K562 (cell line): ENCODE data around the gene ADAM22. TPM values are rescaled to one million over a fixed set of nuclear protein-coding genes. Genes with fewer than 3 reads are reported as not detected.

Experiments used
- ATAC-seq: fragments of 200-7000 bp; cut with Tn5 transposase; 3 replicates; pipeline ENCODE4 v1.9.1; 2020; ENCODE audit warnings: moderate library complexity
- BruUV-seq: library from RNA; stranded (reverse); fragments of 400-500 nt; replicated peaks from 2 replicates; lab custom pipeline; 2021; lab: Mats Ljungman, UMichigan
- CTCF ChIA-PET: fragments of 300-600 bp; formaldehyde crosslinking; extraction: SDS; loops from one replicate; lab custom pipeline; 2021; ENCODE audit warnings: low intra/inter-chr PET ratio; lab: Yijun Ruan, JAX
- POLR2A ChIA-PET: fragments of 300-600, 350-650 bp; sonication (Branson Sonifier 250); formaldehyde crosslinking; extraction: SDS; loops from one replicate; lab custom pipeline; 2021; ENCODE audit warnings: antibody characterized with exemption, inconsistent platforms; lab: Yijun Ruan, JAX
- DNase-seq, 4 experiments: peaks; one replicate each; pipeline versions ENCODE4 v3.0.0 to v3.0.0-alpha.2; 2011 to 2018; ENCODE audit warnings: low spot score in 3 of 4, mixed read lengths in 3 of 4; ENCODE audit errors: extremely low read depth in 1 of 4
- FAIRE-seq: peaks from 2 replicates; lab custom pipeline; 2011; peaks lifted over from hg19 to GRCh38; lab: Jason Lieb, UNC
- H2AFZ ChIP-seq: 2 replicates; pipeline ENCODE4 v1.6.0; 2011; ENCODE audit warnings: low read depth, low read length, control low read depth, inconsistent platforms
- H3K27ac ChIP-seq: fragments of 200-600 bp; 3 replicates; pipeline ENCODE4 v1.8.0; 2011; ENCODE audit warnings: low read depth, mild to moderate bottlenecking, control low read depth, inconsistent platforms, low read length, moderate library complexity, mixed read lengths; ENCODE audit errors: extremely low read depth
- H3K27me3 ChIP-seq, 2 experiments: fragments of 300-600 bp in 1 of 2; 2 replicates in 1 of 2; 3 replicates in 1 of 2; pipeline versions ENCODE4 v1.6.0 to v1.8.0; 2011; ENCODE audit warnings: inconsistent platforms in 2 of 2, low read length in 2 of 2, mild to moderate bottlenecking in 1 of 2, mixed read lengths in 1 of 2, moderate library complexity in 1 of 2; ENCODE audit not compliant: control insufficient read depth in 2 of 2, insufficient read depth in 2 of 2
- H3K36me3 ChIP-seq: fragments of 300-600 bp; 3 replicates; pipeline ENCODE4 v1.8.0; 2011; ENCODE audit warnings: mild to moderate bottlenecking, low read length, inconsistent platforms; ENCODE audit not compliant: control insufficient read depth, insufficient read depth
- H3K4me1 ChIP-seq, 2 experiments: fragments of 200-600 bp in 1 of 2; replicated peaks in 1 of 2; 2 replicates in 1 of 2; 3 replicates in 1 of 2; pipeline versions ENCODE4 v1.5.1 to v1.8.0; 2011; ENCODE audit warnings: inconsistent platforms in 2 of 2, low read length in 2 of 2, mild to moderate bottlenecking in 1 of 2, mixed read lengths in 1 of 2, moderate library complexity in 1 of 2; ENCODE audit not compliant: control insufficient read depth in 2 of 2, insufficient read depth in 2 of 2
- H3K4me2 ChIP-seq: 2 replicates; pipeline ENCODE4 v1.6.1; 2011; ENCODE audit warnings: low read length, control low read depth, inconsistent platforms, mixed read lengths; ENCODE audit not compliant: insufficient read depth
- H3K4me3 ChIP-seq: fragments of 200-600 bp; sonication (generic), shearing (Covaris generic); 2 replicates; pipeline ENCODE4 v1.5.1; 2016; ENCODE audit warnings: control low read depth, inconsistent platforms
- H3K79me2 ChIP-seq: fragments of 200-600 bp; 3 replicates; pipeline ENCODE4 v1.8.0; 2011; ENCODE audit warnings: low read length, inconsistent platforms; ENCODE audit not compliant: control insufficient read depth, insufficient read depth
- H3K9ac ChIP-seq, 2 experiments: 2 replicates each; pipeline versions ENCODE4 v1.6.0 to v1.6.1; 2011; ENCODE audit warnings: low read depth in 2 of 2, low read length in 2 of 2, control low read depth in 1 of 2, inconsistent platforms in 1 of 2, mild to moderate bottlenecking in 1 of 2, mixed read lengths in 1 of 2; ENCODE audit not compliant: insufficient read depth in 1 of 2
- H3K9me1 ChIP-seq: one replicate; pipeline ENCODE4 v1.6.0; 2011; ENCODE audit warnings: inconsistent platforms, mild to moderate bottlenecking, low read length, moderate library complexity; ENCODE audit not compliant: control insufficient read depth, insufficient read depth
- H3K9me3 ChIP-seq: replicated peaks from 2 replicates; pipeline ENCODE4 v1.5.1; 2011; ENCODE audit warnings: low read depth, low read length, inconsistent platforms; ENCODE audit not compliant: control insufficient read depth, insufficient read depth
- H4K20me1 ChIP-seq: replicated peaks from 2 replicates; pipeline ENCODE4 v1.6.1; 2011; ENCODE audit warnings: low read length, inconsistent platforms, mixed read lengths; ENCODE audit not compliant: control insufficient read depth, insufficient read depth
- BRD4 ChIP-seq: fragments of 200-600 bp; sonication (generic); IDR thresholded peaks from 2 replicates; pipeline ENCODE4 v1.6.1; 2017; ENCODE audit warnings: inconsistent platforms
- EZH2 ChIP-seq: IDR thresholded peaks from 2 replicates; pipeline ENCODE4 v1.6.1; 2012; ENCODE audit warnings: low read depth, mild to moderate bottlenecking, inconsistent platforms, low read length, borderline replicate concordance
- HEY1 ChIP-seq: fragments of 250-450 bp; sonication (Bioruptor Pico); IDR thresholded peaks from 2 replicates; pipeline ENCODE4 v1.5.0; 2020; ENCODE audit warnings: mild to moderate bottlenecking, moderate library complexity, borderline replicate concordance
- KLF13 ChIP-seq: fragments of 450-650 bp; IDR thresholded peaks from 2 replicates; pipeline ENCODE4 v1.6.1; 2016; ENCODE audit warnings: missing genetic modification characterization, low read depth, mild to moderate bottlenecking, missing compliant biosample characterization, moderate library complexity, borderline replicate concordance
- POLR2H ChIP-seq: IDR thresholded peaks from 2 replicates; pipeline ENCODE4 v1.6.1; 2016; ENCODE audit warnings: missing genetic modification characterization, low read depth, mild to moderate bottlenecking, control low read depth, missing compliant biosample characterization, moderate library complexity
- SRSF7 ChIP-seq: fragments of 200-400 bp; formaldehyde crosslinking; optimal IDR thresholded peaks from 2 replicates; pipeline ENCODE3; 2017; ENCODE audit warnings: mild to moderate bottlenecking, low read depth, low read length
- ZC3H4 ChIP-seq: sonication (generic); formaldehyde crosslinking; IDR thresholded peaks from 2 replicates; pipeline ENCODE4 v1.9.0; 2021; ENCODE audit warnings: missing genetic modification reagents, borderline replicate concordance
- in situ Hi-C: fragments of 300-500 bp; cut with MboI; formaldehyde crosslinking; loops from 4 replicates; pipeline ENCODE4 v1.15.0; 2018; ENCODE audit warnings: inconsistent platforms, mixed read lengths
- intact Hi-C: fragments of 100-400 bp; cut with micrococcal nuclease; formaldehyde crosslinking; loops from 2 replicates; pipeline ENCODE4 v1.14.2; 2022
- polyA plus RNA-seq, 8 experiments: library from polyadenylated mRNA; depleted of rRNA in 4 of 8; stranded (reverse) in 5 of 8; unstranded in 3 of 8; fragments of >200 nt; fragmentation: Nextera tagmentation in 2 of 8; fragmentation: Illumina TruSeq in 1 of 8; extraction: Ambion mirVana in 2 of 8; extraction: Trizol in 1 of 8; gene quantifications; 2 replicates each; pipeline versions ENCODE4 v1.2.1 to v1.2.3, GENCODE V29; 2011 to 2014; ENCODE audit warnings: inconsistent platforms in 1 of 8, missing spikeins in 1 of 8
- total RNA-seq, 7 experiments: library from RNA; depleted of rRNA in 6 of 7; stranded (reverse); fragments of >200 nt in 6 of 7; fragmentation: Illumina TruSeq in 2 of 7; extraction: Trizol in 2 of 7; gene quantifications; 2 replicates each; pipeline versions ENCODE4 v1.2.1 to v1.2.3, GENCODE V29; 2011 to 2021; ENCODE audit warnings: low replicate concordance in 1 of 7
- TF ChIP-seq, protein P1 (sequence below): fragments of 250-450 bp; sonication (Bioruptor Pico); IDR thresholded peaks from 2 replicates; pipeline ENCODE4 v1.5.1; 2021; ENCODE audit warnings: mild to moderate bottlenecking
- TF ChIP-seq, protein P2 (sequence below), 2 experiments: fragments of 450-650 bp in 1 of 2; IDR thresholded peaks; 2 replicates each; pipeline ENCODE4 v1.6.1; 2011 to 2017; ENCODE audit warnings: low read depth in 2 of 2, antibody characterized with exemption in 1 of 2, borderline replicate concordance in 1 of 2, low read length in 1 of 2, mild to moderate bottlenecking in 1 of 2, mixed read lengths in 1 of 2; ENCODE audit not compliant: control insufficient read depth in 1 of 2
- TF ChIP-seq, protein P3 (sequence below): sonication (generic); formaldehyde crosslinking; IDR thresholded peaks from 2 replicates; pipeline ENCODE4 v1.9.0; 2022; ENCODE audit warnings: mild to moderate bottlenecking, missing genetic modification reagents

Gene ADAM22
- total and polyA plus RNA-seq, 9 of the 15 experiments (the other 6 are each of a cell fraction or from before 2014, with no cell fraction given) = 0.01 to 0.58 (median 0.18) TPM

DNA sequence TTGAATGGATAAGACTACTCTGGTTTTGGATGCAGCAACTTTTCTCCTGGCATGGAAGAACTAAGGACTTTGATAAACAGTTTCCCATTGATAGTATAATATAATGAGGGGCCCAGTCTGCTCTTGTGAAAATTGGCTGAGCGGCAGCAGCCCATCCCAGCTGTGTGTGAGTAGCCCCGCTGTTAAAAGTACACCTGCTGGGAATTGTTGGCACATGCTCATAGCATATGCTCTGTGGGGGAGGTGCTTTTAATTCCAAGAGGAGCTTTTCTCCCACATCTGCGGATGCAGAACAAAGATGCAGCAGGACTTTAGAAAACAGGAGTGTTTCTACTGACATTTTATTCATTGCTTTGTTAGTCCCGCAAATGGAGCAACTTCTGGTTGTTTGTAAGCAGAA lies 266.7 kb downstream of the ADAM22 start (continued):
- TF ChIP-seq, protein P1, sequence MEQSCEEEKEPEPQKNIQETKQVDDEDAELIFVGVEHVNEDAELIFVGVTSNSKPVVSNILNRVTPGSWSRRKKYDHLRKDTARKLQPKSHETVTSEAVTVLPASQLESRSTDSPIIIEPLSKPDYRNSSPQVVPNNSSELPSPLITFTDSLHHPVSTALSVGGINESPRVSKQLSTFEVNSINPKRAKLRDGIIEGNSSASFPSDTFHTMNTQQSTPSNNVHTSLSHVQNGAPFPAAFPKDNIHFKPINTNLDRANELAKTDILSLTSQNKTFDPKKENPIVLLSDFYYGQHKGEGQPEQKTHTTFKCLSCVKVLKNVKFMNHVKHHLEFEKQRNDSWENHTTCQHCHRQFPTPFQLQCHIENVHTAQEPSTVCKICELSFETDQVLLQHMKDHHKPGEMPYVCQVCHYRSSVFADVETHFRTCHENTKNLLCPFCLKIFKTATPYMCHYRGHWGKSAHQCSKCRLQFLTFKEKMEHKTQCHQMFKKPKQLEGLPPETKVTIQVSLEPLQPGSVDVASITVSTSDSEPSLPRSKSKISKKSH (CRISPR knock-in tag) = no peak
- TF ChIP-seq KLF13 (tag) = no peak

DNA sequence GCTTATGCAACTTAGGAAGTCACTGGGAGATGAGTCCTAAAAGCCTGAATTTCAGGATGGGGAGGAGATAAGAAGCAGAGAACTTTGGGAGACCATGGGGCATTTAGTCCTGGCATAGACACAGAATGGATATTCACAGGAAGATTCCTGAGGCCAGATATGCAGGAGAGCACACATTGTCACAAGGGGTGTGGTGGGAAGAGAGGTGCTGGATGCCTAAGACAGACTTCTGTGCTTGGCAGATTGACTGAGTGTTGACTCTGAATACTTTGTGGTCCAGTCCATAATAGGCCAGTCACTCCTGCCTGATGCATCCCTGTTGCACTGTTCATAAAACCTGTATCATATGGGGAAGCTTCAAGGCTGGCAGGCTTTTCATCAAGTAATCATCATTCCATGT lies 267.3 kb downstream of the ADAM22 start:
- no peak for TF ChIP-seq BRD4
- TF ChIP-seq, protein P2, sequence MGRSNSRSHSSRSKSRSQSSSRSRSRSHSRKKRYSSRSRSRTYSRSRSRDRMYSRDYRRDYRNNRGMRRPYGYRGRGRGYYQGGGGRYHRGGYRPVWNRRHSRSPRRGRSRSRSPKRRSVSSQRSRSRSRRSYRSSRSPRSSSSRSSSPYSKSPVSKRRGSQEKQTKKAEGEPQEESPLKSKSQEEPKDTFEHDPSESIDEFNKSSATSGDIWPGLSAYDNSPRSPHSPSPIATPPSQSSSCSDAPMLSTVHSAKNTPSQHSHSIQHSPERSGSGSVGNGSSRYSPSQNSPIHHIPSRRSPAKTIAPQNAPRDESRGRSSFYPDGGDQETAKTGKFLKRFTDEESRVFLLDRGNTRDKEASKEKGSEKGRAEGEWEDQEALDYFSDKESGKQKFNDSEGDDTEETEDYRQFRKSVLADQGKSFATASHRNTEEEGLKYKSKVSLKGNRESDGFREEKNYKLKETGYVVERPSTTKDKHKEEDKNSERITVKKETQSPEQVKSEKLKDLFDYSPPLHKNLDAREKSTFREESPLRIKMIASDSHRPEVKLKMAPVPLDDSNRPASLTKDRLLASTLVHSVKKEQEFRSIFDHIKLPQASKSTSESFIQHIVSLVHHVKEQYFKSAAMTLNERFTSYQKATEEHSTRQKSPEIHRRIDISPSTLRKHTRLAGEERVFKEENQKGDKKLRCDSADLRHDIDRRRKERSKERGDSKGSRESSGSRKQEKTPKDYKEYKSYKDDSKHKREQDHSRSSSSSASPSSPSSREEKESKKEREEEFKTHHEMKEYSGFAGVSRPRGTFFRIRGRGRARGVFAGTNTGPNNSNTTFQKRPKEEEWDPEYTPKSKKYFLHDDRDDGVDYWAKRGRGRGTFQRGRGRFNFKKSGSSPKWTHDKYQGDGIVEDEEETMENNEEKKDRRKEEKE (IDR thresholded peaks at IDR 0.05; ENCODE audit: borderline replicate concordance in 1 of 2, control insufficient read depth in 1 of 2, low read depth in 2 of 2, low read length in 1 of 2) = no peak
- TF ChIP-seq, protein P3, sequence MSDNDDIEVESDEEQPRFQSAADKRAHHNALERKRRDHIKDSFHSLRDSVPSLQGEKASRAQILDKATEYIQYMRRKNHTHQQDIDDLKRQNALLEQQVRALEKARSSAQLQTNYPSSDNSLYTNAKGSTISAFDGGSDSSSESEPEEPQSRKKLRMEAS (CRISPR knock-in tag) = no peak
- no peak for TF ChIP-seq HEY1 (CRISPR knock-in tag)
- TF ChIP-seq SRSF7 = no peak
- TF ChIP-seq EZH2 = no peak
- no peak for TF ChIP-seq POLR2H (tag)
- no peak for TF ChIP-seq ZC3H4 (CRISPR knock-in tag)
- POLR2A ChIA-PET = interaction anchor here (0.6 to 0.9 kb wide), 2 partner anchors 10 to 664 kb away, joined by 3 to 4 read pairs; no protein-coding TSS in a partner anchor
- CTCF ChIA-PET = no interaction called here
- Histone ChIP-seq H3K4me1 (peaks cover 0 to 15% of the 10 kb centered on the region in 2 experiments; a peak in 2 of 5 replicates), H3K79me2 (no peaks in the 10 kb centered on the region), H3K9me3 (no peaks in the 10 kb centered on the region), H3K4me2 (no peak overlapping the region), H3K27me3 (0 out of 5 replicates have a peak, but pooled peaks cover 0 to 5% of the 10 kb centered on the region in 2 experiments), H3K36me3 (peaks cover 31% of the 10 kb centered on the region), H2AFZ (no peak overlapping the region), H3K27ac (no peak overlapping the region), H4K20me1 (no peaks in the 10 kb centered on the region), H3K4me3 (no peak overlapping the region), H3K9me1 (no peaks in the 10 kb centered on the region), H3K9ac (no peak overlapping the region)
- DNase-seq (no peak), ATAC-seq (no peak), FAIRE-seq (no peak)
- in situ Hi-C loops = no loop called here
- BruUV-seq = no TSS peak
- intact Hi-C loops = no loop called here
